ENCODE measurements around the gene RRAGD.

Gene RRAGD

GRCh38 chr6:89371849-89372505, 40.1 kb downstream of the RRAGD start:
- peak; percentile 53 for DNase-seq

GRCh38 chr6:89368999-89369398, 43.1 kb downstream of the RRAGD start:
- no peak for DNase-seq

- peak; percentile 59 for DNase-seq
Measured at GRCh38 chr6:89368107-89368506, 44.0 kb downstream of the RRAGD start.

GRCh38 chr6:89364586-89364985, 47.5 kb downstream of the RRAGD start:
- no peak for DNase-seq

GRCh38 chr6:89361171-89361570, 50.9 kb downstream of the RRAGD start:
- DNase-seq: no peak

- DNase-seq: no peak
Measured at GRCh38 chr6:89360415-89360999, 51.6 kb downstream of the RRAGD start.

GRCh38 chr6:89359561-89359960, 52.5 kb downstream of the RRAGD start:
- DNase-seq: no peak

- DNase-seq: no peak
Measured at GRCh38 chr6:89357390-89357789, 54.7 kb downstream of the RRAGD start.

- DNase-seq: no peak
Measured at GRCh38 chr6:89356642-89357170, 55.4 kb downstream of the RRAGD start.

GRCh38 chr6:89355511-89356194, 56.4 kb downstream of the RRAGD start:
- DNase-seq: no peak

GRCh38 chr6:89353702-89354392, 58.2 kb downstream of the RRAGD start:
- DNase-seq: no peak

- no peak for DNase-seq
Measured at GRCh38 chr6:89353118-89353556, 58.9 kb downstream of the RRAGD start.

GRCh38 chr6:89352278-89353117, 59.6 kb downstream of the RRAGD start, which contains the start of gene UBE2J1:
Gene UBE2J1, minus strand, starts transcription at chr6:89352722. Its CDS starts 153 bp downstream, at chr6:89352569.
- peak; percentile 95 for DNase-seq

- DNase-seq: no peak
Measured at GRCh38 chr6:89351671-89352277, 60.3 kb downstream of the RRAGD start.

- no peak for DNase-seq
Measured at GRCh38 chr6:89350281-89350966, 61.6 kb downstream of the RRAGD start.

- no peak for DNase-seq
Measured at GRCh38 chr6:89348372-89348771, 63.7 kb downstream of the RRAGD start.

- DNase-seq: no peak
Measured at GRCh38 chr6:89347825-89348224, 64.2 kb downstream of the RRAGD start.

- no peak for DNase-seq
Measured at GRCh38 chr6:89346433-89346832, 65.6 kb downstream of the RRAGD start.

GRCh38 chr6:89339565-89339964, 72.5 kb downstream of the RRAGD start:
- DNase-seq: no peak

- no peak for DNase-seq
Measured at GRCh38 chr6:89335164-89335563, 76.9 kb downstream of the RRAGD start.

GRCh38 chr6:89330910-89331309, 81.2 kb downstream of the RRAGD start:
- no peak for DNase-seq
